ENCODE measurements around the gene PKHD1.

Gene PKHD1

GRCh38 chr6:51600514-51600913, 486.9 kb downstream of the PKHD1 start:
- no peak for DNase-seq

GRCh38 chr6:51598171-51598570, 489.2 kb downstream of the PKHD1 start:
- DNase-seq, result no peak

DNA sequence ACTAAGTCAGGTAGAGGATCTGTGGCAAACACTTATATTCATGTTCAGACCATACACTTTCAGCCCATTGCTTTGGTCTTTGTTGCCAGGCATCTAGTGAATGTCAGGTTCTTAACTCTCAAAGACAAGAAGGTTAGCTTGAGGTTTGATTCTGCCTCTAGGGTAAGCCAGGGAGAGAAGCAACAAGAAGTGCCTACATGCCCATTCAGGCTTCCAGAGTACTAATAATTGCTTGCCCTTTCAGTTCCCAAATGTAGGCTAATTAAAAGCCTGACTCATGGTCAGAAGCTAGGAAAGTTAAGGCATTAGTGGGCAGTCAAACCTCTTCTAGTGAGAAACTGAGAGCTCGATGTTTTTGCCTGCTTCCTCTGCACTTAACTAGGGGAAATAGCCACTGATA, 492.4 kb downstream of the PKHD1 start:
- no peak for DNase-seq

- no peak for DNase-seq
Observed at GRCh38 chr6:51585264-51585663, 502.1 kb downstream of the PKHD1 start.

- DNase-seq, result no peak
Observed at GRCh38 chr6:51584163-51584562, 503.2 kb downstream of the PKHD1 start.

DNA sequence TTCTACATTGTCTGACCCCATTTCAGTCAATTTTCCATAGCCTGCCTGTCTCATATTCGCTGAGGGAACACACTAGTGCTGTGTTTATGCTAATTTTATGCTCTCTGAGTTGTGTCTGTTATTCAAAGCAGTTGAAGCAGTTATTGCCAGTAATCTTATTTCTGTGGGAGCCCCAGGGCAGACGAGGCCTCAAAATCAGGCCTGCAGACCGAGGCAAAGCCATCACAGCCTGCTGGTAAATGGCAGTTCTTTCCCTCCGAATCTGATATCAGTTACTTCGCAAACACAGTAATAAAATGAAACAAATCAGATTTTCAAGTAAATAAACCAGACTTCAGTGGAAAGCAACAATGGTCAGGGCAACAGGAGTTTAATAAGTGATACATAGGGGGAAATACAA, 508.4 kb downstream of the PKHD1 start:
- no peak for DNase-seq

GRCh38 chr6:51578362-51578761, 509.1 kb downstream of the PKHD1 start:
- DNase-seq, result no peak

DNA sequence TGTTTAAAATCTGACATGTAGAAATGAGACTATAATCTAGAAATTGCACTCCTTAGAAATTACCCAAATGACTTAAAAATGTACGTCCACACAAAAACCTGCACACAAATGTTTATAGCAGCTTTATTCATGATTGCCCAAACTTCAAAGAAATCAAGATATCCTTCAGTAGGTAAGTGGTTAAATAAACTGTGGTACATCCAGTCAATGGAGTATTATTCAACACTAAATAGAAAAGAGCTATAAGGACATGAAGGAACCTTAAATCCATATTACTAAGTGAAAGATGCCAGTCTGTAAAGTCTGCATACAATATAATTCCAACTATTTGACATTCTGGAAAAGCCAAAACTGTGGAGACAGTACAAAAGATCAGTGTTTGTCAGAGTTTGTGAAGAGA, 513.4 kb downstream of the PKHD1 start:
- no peak for DNase-seq

DNA sequence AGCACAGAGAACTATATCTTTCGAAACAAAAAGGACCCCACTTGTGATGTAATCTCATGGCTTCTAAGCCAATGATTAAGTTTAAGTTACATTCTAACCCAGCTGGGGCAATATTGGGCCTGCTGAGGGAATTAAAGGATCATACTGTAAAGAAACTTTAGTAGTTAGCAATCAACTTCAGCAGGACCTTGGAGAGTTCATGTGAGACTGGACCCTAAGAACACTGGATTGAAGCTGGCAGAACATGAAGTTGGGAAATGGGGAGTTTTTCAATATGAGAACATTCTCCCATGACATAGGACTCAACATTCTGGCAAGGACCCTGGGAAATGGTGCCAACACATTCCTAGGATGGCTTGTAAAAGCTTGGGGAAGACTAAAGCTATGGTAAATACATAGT, 516.2 kb downstream of the PKHD1 start:
- DNase-seq, result no peak

GRCh38 chr6:51570168-51570921, 517.1 kb downstream of the PKHD1 start:
- DNase-seq, result no peak

GRCh38 chr6:51569594-51569993, 517.8 kb downstream of the PKHD1 start:
- DNase-seq, result no peak

- DNase-seq, result no peak
Observed at GRCh38 chr6:51568771-51569170, 518.6 kb downstream of the PKHD1 start.

DNA sequence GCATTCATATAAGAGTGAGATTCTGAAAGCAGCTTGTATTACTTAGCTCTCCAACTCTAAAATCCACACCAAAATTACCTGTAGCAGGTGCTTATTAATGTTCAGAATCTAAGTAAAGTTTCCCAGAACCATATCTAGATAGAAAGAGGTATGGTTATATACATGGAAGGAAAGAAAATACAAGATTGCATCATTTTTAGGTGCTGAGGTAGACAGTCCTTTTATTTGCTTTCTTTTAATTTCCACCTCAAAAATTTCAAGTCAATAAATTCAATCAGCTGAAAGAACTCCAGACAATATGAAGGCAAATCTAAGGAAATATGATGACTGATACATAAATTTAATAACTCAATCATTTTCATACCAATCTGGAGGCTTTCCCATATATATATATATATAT, 521.9 kb downstream of the PKHD1 start:
- DNase-seq, result no peak
